HG03039 (cell line): ENCODE results near the gene SNRPB2.

Experiments used
- ATAC-seq: cut with Tn5 transposase; IDR thresholded peaks from one replicate; pipeline ENCODE4 v1.9.1; 2021; ENCODE audit warnings: mild to moderate bottlenecking, moderate library complexity; ENCODE audit not compliant: unreplicated experiment

SNRPB2 gene

GRCh38 chr20:16732506-16733152, 2.8 kb downstream of the SNRPB2 start:
- ATAC-seq = no peak

DNA sequence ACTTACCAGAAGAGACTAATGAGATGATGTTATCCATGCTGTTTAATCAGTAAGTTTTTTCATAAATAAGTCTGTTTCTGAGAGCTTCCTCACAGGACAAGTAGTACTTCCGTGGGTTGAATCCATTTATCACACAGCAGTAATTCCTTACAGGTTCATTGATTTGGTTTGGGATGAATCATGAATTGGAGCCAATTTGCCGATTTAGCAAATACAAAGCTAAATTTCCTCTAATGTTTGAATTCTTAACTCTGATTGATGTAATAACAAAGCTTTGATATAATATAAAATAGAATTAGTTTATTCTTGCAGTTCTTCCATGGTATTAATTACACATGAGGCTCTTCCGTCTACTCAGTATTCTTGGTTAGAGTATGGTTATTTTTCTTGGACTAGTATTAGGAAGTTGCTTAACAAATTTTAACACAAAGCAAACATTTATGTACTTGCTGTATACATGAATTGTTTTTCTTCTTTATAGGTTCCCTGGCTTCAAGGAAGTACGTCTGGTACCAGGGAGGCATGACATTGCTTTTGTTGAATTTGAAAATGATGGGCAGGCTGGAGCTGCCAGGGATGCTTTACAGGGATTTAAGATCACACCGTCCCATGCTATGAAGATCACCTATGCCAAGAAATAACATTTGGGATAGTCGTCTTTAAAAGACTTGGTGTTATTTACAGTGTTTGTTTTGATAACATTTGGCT, 10.7 kb downstream of the SNRPB2 start:
- no peak for ATAC-seq

- ATAC-seq = no peak
Observed at GRCh38 chr20:16744178-16744807, 14.5 kb downstream of the SNRPB2 start.

DNA sequence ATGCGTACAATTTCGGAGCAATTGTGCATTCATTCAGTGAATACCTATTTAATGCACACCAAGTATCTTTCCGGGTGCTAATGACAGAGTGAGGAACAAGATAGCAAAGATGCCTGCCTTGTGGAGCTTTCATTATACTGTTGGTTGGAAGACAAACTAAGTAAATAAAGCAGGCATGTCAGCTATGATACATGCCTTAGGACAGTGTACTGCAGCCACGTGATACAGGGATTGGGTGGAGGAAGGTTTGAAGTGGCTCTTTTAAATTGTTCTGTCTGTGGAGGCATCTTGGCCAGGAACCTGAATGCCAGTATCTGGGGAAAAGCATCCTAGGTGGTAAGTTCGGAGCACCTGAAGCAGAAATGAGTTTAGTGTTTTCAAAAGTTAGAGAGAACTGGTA, 15.4 kb downstream of the SNRPB2 start:
- no peak for ATAC-seq

- ATAC-seq = no peak
Observed at GRCh38 chr20:16747291-16747811, 17.5 kb downstream of the SNRPB2 start.

- no peak for ATAC-seq
Observed at GRCh38 chr20:16748308-16748900, 18.6 kb downstream of the SNRPB2 start, which contains the start of gene OTOR. Gene OTOR, plus strand, starts transcription at chr20:16748358. Its CDS starts 44 bp downstream, at chr20:16748402.

DNA sequence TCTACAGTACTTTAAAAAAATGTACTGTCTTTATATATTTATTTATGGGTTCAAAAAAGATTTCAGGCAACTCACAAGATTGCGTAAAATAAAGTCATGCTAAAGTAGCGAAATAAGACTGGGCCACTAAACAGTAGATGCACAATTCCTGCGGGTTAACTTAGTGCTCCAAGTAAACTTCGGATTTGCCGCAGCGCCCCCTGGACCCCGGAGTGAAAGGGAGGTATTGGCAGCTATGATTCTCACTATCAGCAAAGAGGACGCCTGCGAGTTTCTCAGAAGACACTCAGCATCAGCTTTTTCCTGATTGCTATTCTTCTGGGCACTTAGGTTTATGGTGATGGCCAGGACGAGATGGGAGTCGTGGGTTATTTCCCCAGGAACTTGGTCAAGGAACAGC, 19.7 kb downstream of the SNRPB2 start:
- ATAC-seq = no peak

- no peak for ATAC-seq
Observed at GRCh38 chr20:16752082-16752481, 22.3 kb downstream of the SNRPB2 start.

GRCh38 chr20:16752901-16753300, 23.1 kb downstream of the SNRPB2 start:
- no peak for ATAC-seq

GRCh38 chr20:16758454-16759180, 28.8 kb downstream of the SNRPB2 start:
- ATAC-seq = no peak

- no peak for ATAC-seq
Observed at GRCh38 chr20:16759181-16759563, 29.3 kb downstream of the SNRPB2 start.

- ATAC-seq = no peak
Observed at GRCh38 chr20:16760431-16761304, 30.8 kb downstream of the SNRPB2 start.

DNA sequence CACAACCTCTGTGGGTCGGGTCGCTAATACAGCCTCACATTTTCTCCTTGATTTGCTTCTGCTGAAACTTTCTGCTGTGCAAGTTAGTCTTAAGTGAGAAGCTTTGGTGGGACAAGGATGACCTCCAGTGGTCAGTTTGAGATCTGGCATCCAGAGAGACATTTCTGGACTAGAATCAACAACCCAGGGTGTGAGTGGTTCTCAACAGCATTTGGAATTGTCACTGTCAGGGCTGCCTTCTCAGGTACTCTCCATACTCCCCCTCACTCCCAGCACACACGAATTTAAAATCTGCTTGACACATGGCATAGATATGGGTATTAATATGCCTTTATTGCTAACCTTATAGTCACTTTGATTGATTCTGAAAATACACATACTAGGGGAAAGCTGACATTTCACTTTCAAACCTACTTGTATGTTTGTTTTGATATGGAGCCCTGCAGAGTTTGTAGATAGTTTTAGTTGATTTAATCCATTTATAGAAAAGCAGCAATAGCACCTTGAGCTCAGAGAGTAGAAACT, 31.5 kb downstream of the SNRPB2 start:
- ATAC-seq = peak; percentile 58

DNA sequence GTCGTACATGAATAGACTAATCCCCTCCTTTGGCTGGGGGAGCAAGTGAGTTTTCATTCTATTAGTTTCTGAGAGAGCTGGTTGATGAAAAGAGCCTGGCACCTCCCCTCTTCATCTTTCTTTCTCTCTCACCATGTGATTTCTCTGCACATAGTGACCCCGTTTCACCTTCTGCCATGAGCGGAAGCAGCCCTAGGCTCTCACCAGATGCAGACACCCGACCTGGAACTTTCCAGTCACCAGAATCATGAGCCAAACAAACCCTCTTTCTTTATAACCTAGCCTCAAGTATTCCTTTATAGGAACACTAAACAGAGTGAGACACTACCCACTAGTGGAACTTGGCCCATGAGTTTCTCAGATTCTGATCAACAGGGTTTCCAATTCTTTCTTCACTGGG, 34.7 kb downstream of the SNRPB2 start:
- ATAC-seq = no peak

DNA sequence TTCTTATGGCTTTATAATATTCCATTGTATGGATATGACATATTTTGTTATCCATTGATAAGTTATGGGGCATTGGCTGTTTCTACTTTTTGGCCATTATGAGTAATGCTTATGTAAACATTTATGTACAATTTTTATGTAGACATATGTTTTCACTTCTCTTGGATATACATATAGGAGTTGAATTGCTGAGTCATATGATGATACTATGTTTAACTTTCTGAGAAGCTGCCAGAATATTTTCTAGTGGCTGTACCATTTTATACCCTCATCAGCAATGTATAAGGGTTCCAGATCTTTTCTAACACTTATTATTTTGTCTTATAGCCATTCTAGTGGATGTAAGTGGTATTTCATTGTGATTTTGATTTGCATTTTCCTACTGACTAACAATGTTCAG, 41.4 kb downstream of the SNRPB2 start:
- ATAC-seq = no peak

- ATAC-seq = no peak
Observed at GRCh38 chr20:16775961-16776360, 46.1 kb downstream of the SNRPB2 start.

- no peak for ATAC-seq
Observed at GRCh38 chr20:16777126-16777525, 47.3 kb downstream of the SNRPB2 start.

GRCh38 chr20:16778159-16778558, 48.3 kb downstream of the SNRPB2 start:
- ATAC-seq = no peak

DNA sequence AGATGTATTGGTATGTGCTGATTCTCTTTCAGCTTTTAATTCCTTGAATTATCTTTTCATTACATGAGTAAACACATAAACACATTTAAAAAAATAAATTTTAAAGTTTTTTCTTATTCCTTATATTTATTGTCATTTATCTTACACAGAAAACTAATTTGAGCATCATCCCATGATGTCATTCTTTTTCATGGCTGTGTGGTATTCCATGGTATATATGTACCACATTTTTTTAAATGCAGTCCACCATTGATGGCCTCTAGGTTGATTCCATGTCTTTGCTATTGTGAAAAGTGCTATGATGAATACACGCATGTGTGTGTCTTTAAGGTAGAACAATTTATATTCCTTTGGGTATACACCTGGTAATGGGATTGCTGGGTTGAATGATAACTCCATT, 51.7 kb downstream of the SNRPB2 start:
- ATAC-seq = no peak

DNA sequence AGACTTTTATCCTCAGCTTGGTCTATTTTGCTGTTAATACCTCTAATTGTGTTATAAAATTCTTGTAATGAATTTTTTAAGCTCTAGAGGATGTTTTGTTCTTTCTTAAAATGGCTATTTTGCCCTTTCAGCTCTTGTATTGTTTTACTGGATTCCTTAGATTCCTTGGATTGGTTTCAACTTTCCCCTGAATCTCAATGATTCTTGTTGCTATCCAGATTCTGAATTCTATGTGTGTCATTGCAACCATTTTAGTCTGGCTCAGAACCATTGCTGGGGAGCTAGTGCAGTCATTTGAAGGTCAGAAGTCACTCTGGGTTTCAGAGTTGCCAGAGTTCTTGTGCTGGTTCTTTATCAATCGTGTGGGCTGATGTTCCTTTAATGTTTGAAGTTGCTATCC, 55.4 kb downstream of the SNRPB2 start:
- no peak for ATAC-seq
